Uterine smooth muscle cell (primary cell): ENCODE results near the gene CDX2. TPM values are rescaled to one million over a fixed set of nuclear protein-coding genes. Genes with fewer than 3 reads are reported as not detected.

Source experiments
- total RNA-seq: library from RNA; depleted of rRNA; stranded (reverse); fragments of >200 nt; gene quantifications from 2 replicates; pipeline ENCODE4 v1.2.3, GENCODE V29; 2014

Gene CDX2, protein sequence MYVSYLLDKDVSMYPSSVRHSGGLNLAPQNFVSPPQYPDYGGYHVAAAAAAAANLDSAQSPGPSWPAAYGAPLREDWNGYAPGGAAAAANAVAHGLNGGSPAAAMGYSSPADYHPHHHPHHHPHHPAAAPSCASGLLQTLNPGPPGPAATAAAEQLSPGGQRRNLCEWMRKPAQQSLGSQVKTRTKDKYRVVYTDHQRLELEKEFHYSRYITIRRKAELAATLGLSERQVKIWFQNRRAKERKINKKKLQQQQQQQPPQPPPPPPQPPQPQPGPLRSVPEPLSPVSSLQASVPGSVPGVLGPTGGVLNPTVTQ
- not detected in 2 replicates for total RNA-seq

DNA sequence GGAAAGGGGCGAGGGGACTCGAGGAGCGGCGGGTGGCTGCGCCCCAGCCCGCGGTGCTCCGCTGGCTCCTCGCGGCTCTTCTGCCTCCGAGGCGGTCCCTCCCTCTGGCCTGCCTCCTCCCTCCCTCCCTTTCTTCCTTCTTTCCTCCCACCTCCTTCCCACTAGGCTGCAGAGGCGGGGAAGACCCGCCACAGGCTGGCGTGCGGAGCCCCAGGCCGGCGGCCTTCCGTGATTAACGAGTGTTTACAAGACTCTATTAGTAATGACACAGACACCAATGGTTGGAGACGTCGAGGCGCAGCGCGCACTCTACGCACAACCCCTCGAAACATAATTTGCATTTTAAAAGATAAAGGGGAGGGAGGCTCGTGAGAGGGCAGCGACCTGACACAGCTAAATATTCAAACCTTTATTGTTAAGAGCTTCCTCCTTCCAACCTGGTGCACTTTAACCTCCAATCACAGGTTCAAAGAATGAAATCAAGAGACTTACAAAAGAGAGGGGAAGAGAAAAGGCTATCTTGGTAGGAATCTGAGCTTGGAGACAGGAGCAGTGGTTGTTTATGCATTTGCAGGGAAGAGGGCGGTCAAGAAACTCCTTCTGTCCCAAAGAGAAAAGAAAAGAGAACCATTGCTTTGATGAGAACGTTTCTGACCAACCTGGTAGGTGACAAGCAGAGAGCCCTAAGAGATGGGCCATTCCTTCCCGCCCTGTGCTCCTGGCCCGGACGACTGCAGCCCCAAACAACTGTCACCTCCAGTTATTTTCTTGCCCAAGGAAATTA lies at the start of gene CDX2:
Gene CDX2 (minus strand): TSS at position 234 of the 784 bp plus-strand sequence. CDS start 309 bp downstream, outside the sequence.

DNA sequence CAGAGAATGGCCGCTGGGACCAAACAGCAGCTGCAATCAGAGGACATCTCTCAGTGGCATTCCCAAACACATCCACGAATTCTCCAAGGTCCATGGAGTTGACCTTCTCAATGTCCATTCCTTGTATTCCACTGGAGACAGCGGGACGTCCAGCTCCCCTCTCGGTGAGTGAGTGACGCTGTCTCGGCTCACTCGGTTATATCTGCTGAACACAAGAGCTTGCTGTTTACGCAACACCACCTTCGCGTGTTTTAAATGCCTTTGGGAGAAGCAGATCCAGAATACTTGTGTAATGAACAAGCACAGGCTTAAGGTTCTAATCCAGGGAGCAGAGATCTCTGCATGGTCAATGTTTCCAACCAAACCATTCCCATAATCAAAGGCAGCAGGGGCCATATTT lies 19.4 kb upstream of the CDX2 start, which contains the start of gene URAD:
Gene URAD (minus strand): TSS at position 174 of the 400 bp plus-strand sequence. CDS start 56 bp downstream, at position 118.

DNA sequence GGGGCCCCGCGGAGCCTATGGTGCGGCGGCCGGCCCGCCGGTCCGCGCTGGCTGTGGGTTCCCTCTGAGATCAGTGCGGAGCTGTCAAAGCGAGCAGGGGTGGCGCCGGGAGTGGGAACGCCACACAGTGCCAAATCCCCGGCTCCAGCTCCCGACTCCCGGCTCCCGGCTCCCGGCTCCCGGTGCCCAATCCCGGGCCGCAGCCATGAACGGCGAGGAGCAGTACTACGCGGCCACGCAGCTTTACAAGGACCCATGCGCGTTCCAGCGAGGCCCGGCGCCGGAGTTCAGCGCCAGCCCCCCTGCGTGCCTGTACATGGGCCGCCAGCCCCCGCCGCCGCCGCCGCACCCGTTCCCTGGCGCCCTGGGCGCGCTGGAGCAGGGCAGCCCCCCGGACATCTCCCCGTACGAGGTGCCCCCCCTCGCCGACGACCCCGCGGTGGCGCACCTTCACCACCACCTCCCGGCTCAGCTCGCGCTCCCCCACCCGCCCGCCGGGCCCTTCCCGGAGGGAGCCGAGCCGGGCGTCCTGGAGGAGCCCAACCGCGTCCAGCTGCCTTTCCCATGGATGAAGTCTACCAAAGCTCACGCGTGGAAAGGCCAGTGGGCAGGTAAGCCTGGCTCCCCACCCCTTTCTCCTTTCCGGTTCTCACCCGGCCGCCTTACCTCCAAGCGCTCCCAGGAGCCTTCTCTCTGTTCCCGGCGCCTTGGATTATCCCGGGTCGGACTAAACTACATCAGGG lies 49.0 kb downstream of the CDX2 start, which contains the start of gene PDX1:
Gene PDX1 (plus strand): TSS at position 67 of the 743 bp plus-strand sequence. CDS start 139 bp downstream, at position 206.

Other genes starting within 250 kb of the CDX2 start
- gene GSX1, start 176.8 kb downstream of the CDX2 start, total RNA-seq: not detected in 2 replicates
- gene PDX1, start 49.3 kb downstream of the CDX2 start, total RNA-seq: not detected in 2 replicates
- gene URAD, start 19.4 kb upstream of the CDX2 start, total RNA-seq: not detected in 2 replicates
- gene FLT3, start 131.3 kb upstream of the CDX2 start, total RNA-seq: not detected in 2 replicates
- 18.0 and 20.0 TPM in 2 replicates for gene PAN3, start 169.2 kb upstream of the CDX2 start, total RNA-seq